ENCODE results near the gene SERTAD3.

DNA sequence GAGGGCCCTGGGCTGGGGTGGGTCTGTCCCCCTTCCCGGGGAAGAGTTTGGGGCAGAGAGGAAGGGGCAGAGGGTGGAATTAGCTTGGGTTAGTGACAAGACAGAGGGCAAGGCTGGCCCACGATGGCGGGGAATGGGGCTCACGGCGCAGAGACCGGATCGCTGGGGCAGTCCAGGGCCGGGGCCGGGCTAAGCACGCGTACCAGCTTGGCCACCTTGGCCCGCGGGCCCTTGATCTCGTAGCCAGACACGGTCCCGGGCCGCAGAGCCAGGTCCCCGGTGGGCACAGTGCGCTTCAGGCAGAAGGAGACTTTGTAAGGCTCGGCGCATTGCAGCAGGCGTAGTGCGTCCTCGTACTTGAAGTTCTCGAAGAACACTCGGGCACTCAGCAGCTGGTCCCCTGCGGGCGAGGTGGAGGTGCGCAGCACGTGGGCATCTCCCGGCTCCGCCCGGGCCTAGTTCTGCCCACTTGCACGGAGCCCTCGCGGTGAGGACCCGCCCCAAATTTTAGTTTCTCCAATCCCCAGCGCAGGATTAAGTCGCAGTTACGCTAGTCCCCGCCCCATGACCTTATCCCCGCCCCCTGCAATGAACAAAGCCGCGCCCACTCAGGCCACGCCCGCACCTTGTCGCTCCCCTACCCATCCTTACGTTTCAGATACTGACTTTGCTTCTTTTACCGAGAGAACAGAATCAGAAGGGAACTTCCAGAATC is 45.6 kb downstream of the SERTAD3 start:
- TF ChIP-seq, protein P1, sequence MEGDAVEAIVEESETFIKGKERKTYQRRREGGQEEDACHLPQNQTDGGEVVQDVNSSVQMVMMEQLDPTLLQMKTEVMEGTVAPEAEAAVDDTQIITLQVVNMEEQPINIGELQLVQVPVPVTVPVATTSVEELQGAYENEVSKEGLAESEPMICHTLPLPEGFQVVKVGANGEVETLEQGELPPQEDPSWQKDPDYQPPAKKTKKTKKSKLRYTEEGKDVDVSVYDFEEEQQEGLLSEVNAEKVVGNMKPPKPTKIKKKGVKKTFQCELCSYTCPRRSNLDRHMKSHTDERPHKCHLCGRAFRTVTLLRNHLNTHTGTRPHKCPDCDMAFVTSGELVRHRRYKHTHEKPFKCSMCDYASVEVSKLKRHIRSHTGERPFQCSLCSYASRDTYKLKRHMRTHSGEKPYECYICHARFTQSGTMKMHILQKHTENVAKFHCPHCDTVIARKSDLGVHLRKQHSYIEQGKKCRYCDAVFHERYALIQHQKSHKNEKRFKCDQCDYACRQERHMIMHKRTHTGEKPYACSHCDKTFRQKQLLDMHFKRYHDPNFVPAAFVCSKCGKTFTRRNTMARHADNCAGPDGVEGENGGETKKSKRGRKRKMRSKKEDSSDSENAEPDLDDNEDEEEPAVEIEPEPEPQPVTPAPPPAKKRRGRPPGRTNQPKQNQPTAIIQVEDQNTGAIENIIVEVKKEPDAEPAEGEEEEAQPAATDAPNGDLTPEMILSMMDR (IDR thresholded peaks at IDR 0.05; ENCODE audit: low read depth, low read length, poor library complexity, severe bottlenecking) = no peak
- no peak for TF ChIP-seq EZH2phosphoT487 (IDR thresholded peaks at IDR 0.05; ENCODE audit: borderline replicate concordance, low read length)

Data from DOHH2 (cell line).